Mucosa of descending colon (tissue), 3 donors: Measurements from ENCODE around the gene ADRB2. TPM values are rescaled to one million over a fixed set of nuclear protein-coding genes. Genes with fewer than 3 reads are reported as not detected.

ENCODE experiments used
- ATAC-seq: fragments of 200-7000 bp; cut with Tn5 transposase; one replicate; pipeline ENCODE4 v1.9.1; 2020; ENCODE audit warnings: mild to moderate bottlenecking, moderate library complexity
- DNase-seq, 3 donors: peaks; one replicate each; pipeline ENCODE4 v3.0.0-alpha.2; 2020
- H3K36me3 ChIP-seq: fragments of 200-600 bp; one replicate; pipeline ENCODE4 v1.8.0; 2021; ENCODE audit warnings: low read depth, mild to moderate bottlenecking
- H3K4me1 ChIP-seq: fragments of 200-600 bp; one replicate; pipeline ENCODE4 v1.8.0; 2021; ENCODE audit warnings: low read depth, mild to moderate bottlenecking
- H3K4me3 ChIP-seq: fragments of 200-600 bp; one replicate; pipeline ENCODE4 v1.8.0; 2021; ENCODE audit warnings: mild to moderate bottlenecking
- H3K9me3 ChIP-seq: fragments of 200-600 bp; one replicate; pipeline ENCODE4 v1.8.0; 2021; ENCODE audit warnings: mild to moderate bottlenecking
- CTCF ChIP-seq: fragments of 200-600 bp; IDR thresholded peaks from one replicate; pipeline ENCODE4 v1.8.0; 2022; ENCODE audit warnings: antibody characterized with exemption, mild to moderate bottlenecking
- intact Hi-C, 2 donors: fragments of 100-400 bp; cut with DNase I in 1 of 2; cut with micrococcal nuclease in 1 of 2; formaldehyde crosslinking; loops; one replicate each; pipeline versions ENCODE4 v1.11.0 to v1.11.1; 2022; cut with DNase I, micrococcal nuclease
- total RNA-seq, 3 donors: library from RNA; stranded (reverse); fragmentation: NEBNext Ultra II Directional in 2 of 3; extraction: Animal tissue kit (Norgen Biotek cat#: 25700) in 2 of 3; gene quantifications; one replicate each; pipeline versions ENCODE4 v1.2.1 to v1.2.4, GENCODE V29; 2021 to 2023
- donor health status: DM: no; HTN: no; CAD: no; lungs with moderate emphysema.
- donor health status: DM: no; HTN: no; CAD: no.
- donor health status: DM: no; HTN: yes; CAD: no.

ADRB2 gene
- total RNA-seq, 3 donors from 2014 or later = 0.41 to 3.1 (median 1.4) TPM

- ATAC-seq = no peak
- H3K4me1 ChIP-seq = peaks cover 14% of the 10 kb centered on the region
- no peak for TF ChIP-seq CTCF
- no peaks in the 10 kb centered on the region for H3K9me3 ChIP-seq
- intact Hi-C loops = no loop called here
- DNase-seq = no peak
- no peaks in the 10 kb centered on the region for H3K36me3 ChIP-seq
- no peak overlapping the region for H3K4me3 ChIP-seq
Measured at GRCh38 chr5:148827723-148828122, 1.3 kb downstream of the ADRB2 start.

- Histone ChIP-seq H3K9me3 (no peaks in the 10 kb centered on the region), H3K36me3 (no peaks in the 10 kb centered on the region), H3K4me1 (peaks cover 14% of the 10 kb centered on the region), H3K4me3 (no peak overlapping the region)
- intact Hi-C loops = no loop called here
- no peak for TF ChIP-seq CTCF
- DNase-seq (no peak), ATAC-seq (no peak)
Measured at GRCh38 chr5:148828511-148829247, 2.3 kb downstream of the ADRB2 start.

GRCh38 chr5:148829248-148829594 is 2.8 kb downstream of the ADRB2 start:
- Histone ChIP-seq H3K4me1 (peaks cover 14% of the 10 kb centered on the region), H3K9me3 (no peaks in the 10 kb centered on the region), H3K4me3 (no peak overlapping the region), H3K36me3 (no peaks in the 10 kb centered on the region)
- intact Hi-C loops = no loop called here
- no peak for ATAC-seq
- DNase-seq = no peak
- no peak for TF ChIP-seq CTCF

- Histone ChIP-seq H3K4me3 (no peak overlapping the region), H3K9me3 (no peaks in the 10 kb centered on the region), H3K36me3 (no peaks in the 10 kb centered on the region), H3K4me1 (peaks cover 13% of the 10 kb centered on the region)
- intact Hi-C loops = no loop called here
- TF ChIP-seq CTCF = no peak
- DNase-seq (no peak), ATAC-seq (no peak)
Measured at GRCh38 chr5:148829734-148830133, 3.3 kb downstream of the ADRB2 start.

GRCh38 chr5:148830211-148830610 is 3.8 kb downstream of the ADRB2 start:
- ATAC-seq (no peak), DNase-seq (no peak)
- no peaks in the 10 kb centered on the region for H3K9me3 ChIP-seq
- no peaks in the 10 kb centered on the region for H3K36me3 ChIP-seq
- intact Hi-C loops = no loop called here
- no peak for TF ChIP-seq CTCF
- peaks cover 9% of the 10 kb centered on the region for H3K4me1 ChIP-seq
- no peak overlapping the region for H3K4me3 ChIP-seq
